GM13977 (cell line): ENCODE data around the gene NYNRIN.
"Not testable (repeated sequence)": the region's sequence is repeated elsewhere in the genome, so short reads cannot be mapped to it uniquely, and the experiment has no call there.

Experiments
- DNase-seq: peaks from one replicate; pipeline ENCODE4 v3.0.0; 2012; ENCODE audit warnings: low spot score
- CTCF ChIP-seq: IDR thresholded peaks from 2 replicates; pipeline ENCODE4 v1.5.1; 2012; ENCODE audit warnings: mild to moderate bottlenecking, control low read depth; ENCODE audit not compliant: insufficient read depth; ENCODE audit errors: extremely low read depth, missing control alignments
- in situ Hi-C: fragments of 300-500 bp; cut with MboI; formaldehyde crosslinking; loops from one replicate; pipeline ENCODE4 v1.12.0; 2022; ENCODE audit warnings: low sequenced_read_pairs, low pct_unique_long_range_greater_than_20kb, mixed read lengths, inconsistent platforms; ENCODE audit not compliant: unreplicated experiment

NYNRIN gene

GRCh38 chr14:24440606-24441399 lies 42.0 kb downstream of the NYNRIN start:
- peak; percentile 5 for DNase-seq
- TF ChIP-seq CTCF, result no peak
- in situ Hi-C loops, result no loop called here

GRCh38 chr14:24441485-24441884 lies 42.7 kb downstream of the NYNRIN start:
- in situ Hi-C loops, result no loop called here
- TF ChIP-seq CTCF, result no peak
- peak; percentile 9 for DNase-seq

- TF ChIP-seq CTCF, result no peak
- in situ Hi-C loops, result no loop called here
- DNase-seq, result no peak
Measured at GRCh38 chr14:24441904-24442239, 43.1 kb downstream of the NYNRIN start.

- TF ChIP-seq CTCF, result no peak
- DNase-seq, result peak; percentile 95
- in situ Hi-C loops, result no loop called here
Measured at GRCh38 chr14:24442240-24443052, 43.6 kb downstream of the NYNRIN start, which contains the start of gene SDR39U1. Gene SDR39U1, minus strand, starts transcription at chr14:24442776. Its CDS starts 7 bp downstream, at chr14:24442769.

- in situ Hi-C loops, result no loop called here
- TF ChIP-seq CTCF, result no peak
- DNase-seq, result peak; percentile 3
Measured at GRCh38 chr14:24443053-24443665, 44.4 kb downstream of the NYNRIN start.

- in situ Hi-C loops, result loop anchor here (25.0 kb wide), 1 partner anchor 236 kb away; no protein-coding TSS in a partner anchor
- not testable (repeated sequence) for DNase-seq
Measured at GRCh38 chr14:24450828-24451227, 52.0 kb downstream of the NYNRIN start.
